Measurements from ENCODE around the gene DBR1. TPM values are rescaled to one million over a fixed set of nuclear protein-coding genes. Genes with fewer than 3 reads are reported as not detected.

The DBR1 gene
- total and polyA plus RNA-seq, 5 donors: 5.8 to 11.0 (median 9.4) TPM

GRCh38 chr3:138137861-138138260, 36.9 kb downstream of the DBR1 start:
- WGBS: 63% methylated on average over 2 of the region's 2 CpGs
- Histone ChIP-seq H3K27me3 (ENCODE audit: control insufficient read depth, insufficient read depth) (no peaks in the 10 kb centered on the region), H3K9me3 (ENCODE audit: control insufficient read depth, low read length) (no peaks in the 10 kb centered on the region), H3K4me3 (ENCODE audit: low read length) (no peak overlapping the region), H3K27ac (ENCODE audit: low read length) (no peak overlapping the region), H3K4me1 (ENCODE audit: control insufficient read depth, insufficient read depth, low read length) (no peaks in the 10 kb centered on the region)
- intact Hi-C loops (cut with DNase I): no loop called here
- ATAC-seq (no peak), DNase-seq (no peak)

- ATAC-seq: no peak
- Histone ChIP-seq H3K4me1 (ENCODE audit: control insufficient read depth, insufficient read depth, low read length) (no peaks in the 10 kb centered on the region), H3K27ac (ENCODE audit: low read length) (no peak overlapping the region), H3K9me3 (ENCODE audit: control insufficient read depth, low read length) (no peaks in the 10 kb centered on the region), H3K4me3 (ENCODE audit: low read length) (no peak overlapping the region), H3K27me3 (ENCODE audit: control insufficient read depth, insufficient read depth) (no peaks in the 10 kb centered on the region)
- no peak for DNase-seq
- intact Hi-C loops (cut with DNase I): no loop called here
- WGBS: 74% methylated on average over 3 of the region's 3 CpGs
Measured at GRCh38 chr3:138136201-138136600, 38.5 kb downstream of the DBR1 start.

GRCh38 chr3:138135833-138136194, 38.9 kb downstream of the DBR1 start:
- Histone ChIP-seq H3K4me1 (ENCODE audit: control insufficient read depth, insufficient read depth, low read length) (no peaks in the 10 kb centered on the region), H3K27ac (ENCODE audit: low read length) (no peak overlapping the region), H3K9me3 (ENCODE audit: control insufficient read depth, low read length) (no peaks in the 10 kb centered on the region), H3K4me3 (ENCODE audit: low read length) (no peak overlapping the region), H3K27me3 (ENCODE audit: control insufficient read depth, insufficient read depth) (no peaks in the 10 kb centered on the region)
- intact Hi-C loops (cut with DNase I): no loop called here
- DNase-seq (no peak), ATAC-seq (no peak)
- WGBS: 48% methylated on average over 2 of the region's 2 CpGs

GRCh38 chr3:138135146-138135832, 39.4 kb downstream of the DBR1 start:
- WGBS: 62% methylated on average over 3 of the region's 3 CpGs
- Histone ChIP-seq H3K4me1 (ENCODE audit: control insufficient read depth, insufficient read depth, low read length) (no peaks in the 10 kb centered on the region), H3K4me3 (ENCODE audit: low read length) (no peak overlapping the region), H3K9me3 (ENCODE audit: control insufficient read depth, low read length) (no peaks in the 10 kb centered on the region), H3K27ac (ENCODE audit: low read length) (no peak overlapping the region), H3K27me3 (ENCODE audit: control insufficient read depth, insufficient read depth) (no peaks in the 10 kb centered on the region)
- ATAC-seq (no peak), DNase-seq (no peak)
- intact Hi-C loops (cut with DNase I): no loop called here

GRCh38 chr3:138132239-138132638, 42.5 kb downstream of the DBR1 start, which contains the start of gene A4GNT:
Gene A4GNT (minus strand): TSS chr3:138132390. CDS start chr3:138131256, 1,134 bp downstream.
- intact Hi-C loops (cut with DNase I): no loop called here
- no peak for ATAC-seq
- no peak within 1 kb of the TSS for H3K27ac ChIP-seq (ENCODE audit: low read length)
- 75% methylated on average over 1 of the region's 1 CpG for WGBS
- DNase-seq: no peak
- H3K4me1 ChIP-seq (ENCODE audit: control insufficient read depth, insufficient read depth, low read length): no peaks in the 10 kb centered on the region
- H3K4me3 ChIP-seq (ENCODE audit: low read length): no peak within 1 kb of the TSS
- H3K9me3 ChIP-seq (ENCODE audit: control insufficient read depth, low read length): no peaks in the 10 kb centered on the region
- no peaks in the 10 kb centered on the region for H3K27me3 ChIP-seq (ENCODE audit: control insufficient read depth, insufficient read depth)

- Histone ChIP-seq H3K27ac (ENCODE audit: low read length) (no peak overlapping the region), H3K4me1 (ENCODE audit: control insufficient read depth, insufficient read depth, low read length) (no peaks in the 10 kb centered on the region), H3K27me3 (ENCODE audit: control insufficient read depth, insufficient read depth) (no peaks in the 10 kb centered on the region), H3K4me3 (ENCODE audit: low read length) (no peak overlapping the region), H3K9me3 (ENCODE audit: control insufficient read depth, low read length) (no peaks in the 10 kb centered on the region)
- intact Hi-C loops (cut with DNase I): no loop called here
- ATAC-seq (no peak), DNase-seq (no peak)
- 91% methylated on average over 1 of the region's 1 CpG for WGBS
Measured at GRCh38 chr3:138127636-138128365, 46.9 kb downstream of the DBR1 start.

GRCh38 chr3:138125548-138126221, 49.0 kb downstream of the DBR1 start:
- no peaks in the 10 kb centered on the region for H3K4me1 ChIP-seq (ENCODE audit: control insufficient read depth, insufficient read depth, low read length)
- 34% methylated on average over 5 of the region's 5 CpGs for WGBS

GRCh38 chr3:138124706-138125355, 49.9 kb downstream of the DBR1 start:
- Histone ChIP-seq H3K27me3 (ENCODE audit: control insufficient read depth, insufficient read depth) (no peaks in the 10 kb centered on the region), H3K9me3 (ENCODE audit: control insufficient read depth, low read length) (no peaks in the 10 kb centered on the region), H3K4me3 (ENCODE audit: low read length) (no peak overlapping the region), H3K4me1 (ENCODE audit: control insufficient read depth, insufficient read depth, low read length) (no peaks in the 10 kb centered on the region), H3K27ac (ENCODE audit: low read length) (no peak overlapping the region)
- DNase-seq (no peak), ATAC-seq (no peak)
- WGBS: 73% methylated on average over 10 of the region's 10 CpGs
- intact Hi-C loops (cut with DNase I): no loop called here

More at GRCh38 chr3:138125548-138126221, 49.0 kb downstream of the DBR1 start:
- intact Hi-C loops (cut with DNase I): no loop called here
- ATAC-seq (peak; percentile 69 to 72), DNase-seq (no peak)
- H3K27me3 ChIP-seq (ENCODE audit: control insufficient read depth, insufficient read depth): no peaks in the 10 kb centered on the region
- H3K4me3 ChIP-seq (ENCODE audit: low read length): no peak overlapping the region
- peak overlapping the region; percentile 78 for H3K27ac ChIP-seq (ENCODE audit: low read length)
- H3K9me3 ChIP-seq (ENCODE audit: control insufficient read depth, low read length): no peaks in the 10 kb centered on the region

GRCh38 chr3:138124188-138124587, 50.5 kb downstream of the DBR1 start:
- Histone ChIP-seq H3K4me3 (ENCODE audit: low read length) (no peak overlapping the region), H3K27me3 (ENCODE audit: control insufficient read depth, insufficient read depth) (no peaks in the 10 kb centered on the region), H3K4me1 (ENCODE audit: control insufficient read depth, insufficient read depth, low read length) (no peaks in the 10 kb centered on the region), H3K27ac (ENCODE audit: low read length) (no peak overlapping the region), H3K9me3 (ENCODE audit: control insufficient read depth, low read length) (no peaks in the 10 kb centered on the region)
- DNase-seq (no peak), ATAC-seq (no peak)
- intact Hi-C loops (cut with DNase I): no loop called here
- 84% methylated on average over 6 of the region's 6 CpGs for WGBS

- ATAC-seq (no peak), DNase-seq (peak in 2 of 3 donors; percentile 59 to 60)
- Histone ChIP-seq H3K4me1 (ENCODE audit: control insufficient read depth, insufficient read depth, low read length) (peaks cover 4% of the 10 kb centered on the region), H3K4me3 (ENCODE audit: low read length) (no peak overlapping the region), H3K27me3 (ENCODE audit: control insufficient read depth, insufficient read depth) (no peaks in the 10 kb centered on the region), H3K9me3 (ENCODE audit: control insufficient read depth, low read length) (no peaks in the 10 kb centered on the region), H3K27ac (ENCODE audit: low read length) (no peak overlapping the region)
- 49% methylated on average over 4 of the region's 4 CpGs for WGBS
- intact Hi-C loops (cut with DNase I): loop anchor here (2.0 to 10.0 kb wide), 3 partner anchors 49 to 55 kb away; no protein-coding TSS in a partner anchor
Measured at GRCh38 chr3:138119423-138119766, 55.3 kb downstream of the DBR1 start.

Measured in right cardiac atrium (tissue), 5 donors.